ENCODE measurements around the gene FANCE.

Gene FANCE

GRCh38 chr6:35486005-35486925 lies 34.1 kb downstream of the FANCE start:
- no peak for DNase-seq

GRCh38 chr6:35487658-35488516 lies 35.7 kb downstream of the FANCE start:
- no peak for DNase-seq

- no peak for DNase-seq
Observed at GRCh38 chr6:35488517-35488862, 36.4 kb downstream of the FANCE start.

DNA sequence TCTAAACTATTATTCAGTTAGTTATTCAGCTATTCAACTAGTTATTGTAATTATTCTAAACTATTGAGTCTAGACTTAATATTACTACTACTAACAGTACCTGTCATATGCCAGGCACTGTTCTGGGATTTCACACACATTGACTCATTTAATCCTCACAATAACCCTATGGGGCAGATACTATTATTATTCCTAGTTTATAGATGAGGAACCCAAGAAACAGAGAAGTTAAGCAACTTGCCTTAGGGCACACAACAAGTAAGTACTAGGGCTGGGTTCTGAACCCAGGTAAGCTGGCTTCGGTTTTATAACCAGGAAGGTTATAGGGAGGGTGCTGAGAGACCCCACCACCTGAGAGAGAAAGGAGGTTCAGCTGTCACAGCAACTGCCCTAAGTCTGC lies 36.9 kb downstream of the FANCE start:
- DNase-seq, result no peak

DNA sequence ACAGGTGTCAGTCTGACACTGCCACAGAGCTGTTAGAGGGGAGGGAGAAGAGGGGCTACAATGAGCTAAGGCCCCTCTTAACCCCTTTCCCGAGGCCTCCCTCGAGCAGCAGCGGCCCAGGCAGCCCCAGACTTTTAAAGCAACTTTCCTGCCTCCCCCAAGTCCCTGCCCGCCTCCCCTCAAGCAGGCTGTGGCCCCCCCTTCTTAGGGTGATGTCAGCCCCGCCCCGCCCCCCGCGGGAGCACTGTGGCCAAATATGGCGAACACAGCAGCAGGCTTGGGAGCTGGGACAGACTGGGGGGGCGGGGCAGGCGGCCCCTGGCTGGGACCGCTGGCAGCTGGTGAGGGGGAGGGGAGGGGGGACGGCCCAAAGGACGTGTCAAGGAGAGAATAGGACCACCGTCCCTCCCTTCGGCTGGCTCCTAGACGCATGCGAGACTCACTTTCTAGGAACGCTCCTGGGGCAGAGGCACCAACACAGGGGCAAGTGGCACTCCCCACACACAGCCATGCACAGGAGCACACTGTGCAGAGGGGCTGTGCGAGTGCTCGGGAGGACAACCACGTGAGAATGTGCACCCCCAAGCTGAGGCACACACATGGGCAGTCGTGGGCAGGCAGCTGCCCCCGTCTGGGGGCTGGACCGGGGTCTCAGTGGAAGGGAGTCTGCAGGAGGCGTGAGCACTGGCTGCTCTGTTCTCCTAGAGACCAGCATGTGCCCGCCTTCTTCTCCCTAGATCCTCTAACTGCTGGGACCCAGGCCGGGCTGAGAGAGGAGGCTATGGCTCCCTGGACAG lies 38.1 kb downstream of the FANCE start:
- no peak for DNase-seq

DNA sequence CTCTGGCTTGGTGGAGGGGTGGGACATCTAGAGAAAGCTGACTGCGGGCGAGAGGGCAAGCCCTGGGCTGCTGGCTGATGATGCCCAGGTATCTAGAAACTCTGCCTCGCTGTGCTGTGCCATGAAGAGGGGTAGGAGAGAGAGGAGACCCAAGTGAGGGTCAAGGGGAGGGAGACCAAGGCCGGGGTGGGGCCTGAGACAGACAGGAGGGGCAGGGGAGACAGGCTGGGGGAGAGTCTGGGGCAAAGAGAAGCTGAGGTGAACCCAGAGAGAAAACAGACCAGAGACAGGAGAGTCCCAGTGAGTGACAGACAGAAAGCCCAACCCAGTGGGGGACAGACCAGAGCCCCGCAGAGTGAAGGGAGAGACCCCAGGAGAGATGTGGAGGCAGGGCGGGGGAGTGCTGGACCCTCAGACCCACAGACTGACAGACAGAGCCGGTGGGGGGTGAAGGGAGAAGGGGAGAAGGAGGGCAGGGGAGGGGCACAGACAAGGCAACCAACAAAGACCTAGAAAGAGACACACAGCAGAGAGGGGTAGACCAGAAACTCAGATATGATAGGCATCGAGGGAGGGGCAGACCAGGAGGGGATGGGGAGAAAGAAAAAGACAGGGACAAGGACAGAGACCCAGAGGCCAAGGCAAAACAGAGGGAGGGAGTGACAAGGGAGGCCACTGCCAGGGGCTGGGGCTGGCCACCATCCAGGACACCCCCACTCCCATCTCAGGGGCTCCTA lies 38.9 kb downstream of the FANCE start:
- DNase-seq, result no peak

DNA sequence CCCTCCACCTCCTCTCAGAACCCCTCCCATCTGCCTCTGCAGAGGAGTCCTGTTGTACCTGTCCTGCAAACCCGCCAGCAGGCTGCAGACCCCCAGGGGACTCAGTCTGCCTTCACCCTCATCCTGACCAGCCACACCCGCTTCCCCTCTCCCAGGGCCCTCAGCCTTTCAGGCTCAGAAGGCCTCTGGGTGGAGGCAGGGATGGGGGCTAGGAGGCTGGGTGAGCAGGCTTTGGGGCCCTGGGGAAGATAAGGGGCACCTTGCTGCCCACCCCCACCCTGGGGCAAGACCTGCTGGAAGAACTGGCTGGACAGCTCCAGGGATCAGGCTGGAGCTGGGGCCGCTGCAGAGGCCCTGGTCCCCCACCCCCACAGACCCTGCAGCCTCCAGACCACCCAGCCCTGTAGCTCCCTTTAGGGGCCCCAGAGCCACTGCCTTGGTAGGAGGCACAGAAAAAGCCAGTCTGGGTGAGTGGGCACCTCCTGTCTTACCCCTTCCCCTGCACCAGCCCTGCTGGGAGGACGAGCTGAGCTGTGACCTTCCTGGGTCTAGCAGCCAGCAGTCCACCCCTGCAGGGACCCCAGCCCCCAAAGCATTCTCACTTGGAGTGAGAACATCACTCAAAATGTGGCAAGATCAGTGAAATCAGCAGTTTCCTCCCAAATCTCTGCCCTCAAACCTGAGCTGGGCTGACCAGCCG lies 39.6 kb downstream of the FANCE start:
- DNase-seq, result no peak

DNA sequence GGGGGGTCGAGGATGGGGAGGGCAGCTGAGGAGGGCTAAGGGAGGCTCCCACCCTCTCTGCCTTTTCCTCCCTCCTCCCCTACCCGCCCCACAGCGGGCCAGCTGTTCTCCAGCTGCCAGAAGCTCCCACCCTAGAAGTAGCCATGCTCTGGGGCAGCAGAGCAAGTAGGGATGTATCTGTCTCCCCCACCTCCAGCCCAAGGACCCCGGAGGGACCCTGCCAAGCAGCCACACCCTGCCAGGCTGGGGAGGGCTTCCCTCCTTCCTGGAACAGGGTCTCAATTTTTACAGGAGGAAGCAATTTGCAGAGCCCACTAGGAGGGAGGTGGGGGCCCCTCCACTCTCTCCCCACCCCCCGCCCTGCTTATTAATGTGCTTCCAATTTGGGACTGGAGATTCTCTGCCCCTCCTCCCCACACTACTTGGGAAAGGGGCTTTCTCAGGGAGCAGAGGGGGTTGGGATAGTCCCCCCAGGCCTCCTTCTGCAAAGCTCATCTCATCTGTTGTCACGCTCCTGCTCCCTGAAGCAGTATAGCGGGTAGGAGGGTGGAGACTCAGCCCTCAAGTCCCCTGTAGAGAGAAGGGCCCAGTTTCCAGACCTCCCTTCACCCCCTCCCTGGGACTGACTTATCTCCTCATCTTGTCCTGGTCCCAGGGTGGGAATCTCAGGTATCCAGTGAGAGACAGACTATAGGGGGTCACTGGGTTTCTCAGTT lies 40.3 kb downstream of the FANCE start:
- DNase-seq, result no peak

GRCh38 chr6:35492974-35493284 lies 40.8 kb downstream of the FANCE start:
- no peak for DNase-seq

GRCh38 chr6:35493307-35493983 lies 41.3 kb downstream of the FANCE start:
- no peak for DNase-seq

- DNase-seq, result no peak
Observed at GRCh38 chr6:35494161-35494563, 42.0 kb downstream of the FANCE start.

DNA sequence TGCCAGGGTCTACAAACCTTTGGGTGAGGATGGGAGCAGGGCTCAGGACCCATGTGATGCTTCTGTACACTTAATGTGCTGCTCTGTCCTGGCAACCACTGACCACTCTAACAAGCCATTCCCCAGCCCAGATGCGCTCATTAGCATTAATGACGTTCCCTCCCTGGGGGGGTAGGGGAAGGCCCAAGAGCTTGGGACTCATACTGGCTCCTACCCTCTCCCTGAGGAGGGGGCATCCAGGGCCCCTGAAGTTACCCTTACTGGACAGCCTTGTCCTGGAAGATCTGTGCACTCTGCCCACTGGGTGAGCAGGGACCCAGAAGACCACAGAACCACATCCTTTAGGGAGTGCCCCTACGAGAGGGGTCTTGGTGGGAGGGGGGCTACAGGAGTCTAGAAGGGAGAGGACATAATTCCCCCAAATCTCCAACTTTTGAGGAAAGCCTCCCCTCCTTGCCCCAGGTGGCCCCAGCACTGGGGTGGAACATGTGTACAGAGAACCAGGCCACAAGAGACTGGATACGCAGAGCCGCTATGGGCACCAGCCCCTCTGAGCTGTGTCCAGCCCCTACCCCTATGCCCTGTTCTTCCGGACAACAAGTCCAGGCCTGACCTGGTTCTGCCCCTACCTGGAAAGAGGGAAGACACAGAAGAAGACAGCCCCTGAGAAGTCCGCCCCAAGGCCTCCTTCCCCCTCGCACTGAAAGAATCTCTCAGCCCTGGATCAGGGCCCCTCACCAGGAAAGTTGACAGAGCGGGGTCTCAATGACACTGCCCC lies 43.3 kb downstream of the FANCE start:
- DNase-seq, result no peak

- DNase-seq, result no peak
Observed at GRCh38 chr6:35496036-35496840, 44.1 kb downstream of the FANCE start.

DNA sequence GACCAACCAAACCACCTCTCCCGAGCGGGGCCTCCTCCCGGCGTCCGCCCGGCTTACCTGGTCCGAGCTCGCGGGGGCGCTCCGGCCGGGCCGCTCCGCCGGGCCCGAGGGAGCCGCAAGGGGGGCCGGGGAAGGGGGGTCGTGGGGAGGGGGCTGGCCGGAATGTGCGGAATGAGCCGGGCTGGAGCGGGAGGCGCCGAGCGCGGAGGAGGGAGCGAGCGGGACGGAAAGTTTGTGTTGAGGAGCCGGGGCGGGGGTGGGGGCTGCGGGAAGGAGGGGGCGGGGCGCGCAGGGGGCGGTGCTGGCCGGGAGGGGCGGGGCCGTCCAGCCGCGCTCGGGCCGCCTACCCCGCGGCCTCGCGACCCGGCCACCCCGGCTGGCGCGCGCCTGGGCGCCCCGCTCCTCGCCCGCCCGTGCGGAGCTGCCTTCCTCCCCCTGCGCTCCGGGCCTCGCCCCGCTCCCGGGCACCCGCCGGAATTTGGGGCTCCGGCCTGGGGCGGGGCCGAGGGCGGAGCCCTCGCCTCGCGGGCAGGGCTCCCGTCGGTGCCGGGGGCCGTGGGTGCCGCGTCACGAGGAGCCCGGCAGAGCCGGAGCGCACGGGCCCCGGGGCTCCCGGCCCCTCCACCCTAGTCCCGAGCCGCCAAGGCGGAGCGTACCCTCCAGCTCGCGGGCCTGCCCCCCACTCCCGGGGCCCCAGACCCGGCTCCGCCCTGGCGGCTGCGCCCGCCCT lies 44.9 kb downstream of the FANCE start, which contains the start of gene TEAD3:
TEAD3 (minus strand) TSS at position 239 of the 730 bp plus-strand sequence.
- DNase-seq, result no peak

DNA sequence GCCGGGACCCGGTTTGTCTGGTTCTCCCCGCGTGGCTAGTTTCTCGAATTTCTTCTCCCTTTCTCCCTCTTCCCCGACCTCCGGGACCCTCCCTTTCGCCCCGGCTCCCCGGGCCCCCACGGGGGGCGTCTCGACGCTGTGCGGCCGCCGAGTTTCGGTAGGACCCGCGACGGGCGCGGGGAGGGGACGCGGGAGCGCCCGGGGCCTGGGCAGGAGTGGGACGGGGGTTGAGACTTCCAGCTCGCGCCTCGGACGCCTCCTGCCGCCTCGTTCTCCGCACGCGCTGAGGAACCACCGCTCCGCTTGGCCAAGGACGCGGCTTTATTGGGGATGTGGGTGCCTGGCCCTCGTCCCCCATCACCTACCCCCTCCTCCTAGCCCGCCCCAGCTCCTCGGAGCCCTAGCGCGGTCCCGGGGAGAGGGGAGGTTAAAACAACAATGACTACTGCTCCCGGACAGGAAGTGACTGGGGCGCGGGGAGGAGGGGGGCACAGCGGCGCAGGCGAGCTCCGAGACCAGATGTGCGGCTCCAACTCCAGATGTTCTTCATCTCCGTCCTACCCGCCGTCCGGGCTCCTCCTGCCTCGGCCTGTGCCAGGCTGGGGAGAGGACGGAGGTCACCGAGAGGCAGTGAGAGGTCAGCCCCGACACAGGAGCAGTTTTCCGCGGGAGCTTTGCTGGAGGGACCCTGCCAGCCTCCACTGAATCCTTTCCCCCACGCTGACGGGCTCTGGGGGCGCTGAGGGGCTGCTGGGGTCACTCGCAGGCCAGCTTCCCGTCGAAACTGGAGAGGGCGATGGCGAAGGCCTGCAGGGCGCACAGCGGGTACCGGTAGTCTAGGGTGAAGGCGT lies 45.7 kb downstream of the FANCE start:
- no peak for DNase-seq

DNA sequence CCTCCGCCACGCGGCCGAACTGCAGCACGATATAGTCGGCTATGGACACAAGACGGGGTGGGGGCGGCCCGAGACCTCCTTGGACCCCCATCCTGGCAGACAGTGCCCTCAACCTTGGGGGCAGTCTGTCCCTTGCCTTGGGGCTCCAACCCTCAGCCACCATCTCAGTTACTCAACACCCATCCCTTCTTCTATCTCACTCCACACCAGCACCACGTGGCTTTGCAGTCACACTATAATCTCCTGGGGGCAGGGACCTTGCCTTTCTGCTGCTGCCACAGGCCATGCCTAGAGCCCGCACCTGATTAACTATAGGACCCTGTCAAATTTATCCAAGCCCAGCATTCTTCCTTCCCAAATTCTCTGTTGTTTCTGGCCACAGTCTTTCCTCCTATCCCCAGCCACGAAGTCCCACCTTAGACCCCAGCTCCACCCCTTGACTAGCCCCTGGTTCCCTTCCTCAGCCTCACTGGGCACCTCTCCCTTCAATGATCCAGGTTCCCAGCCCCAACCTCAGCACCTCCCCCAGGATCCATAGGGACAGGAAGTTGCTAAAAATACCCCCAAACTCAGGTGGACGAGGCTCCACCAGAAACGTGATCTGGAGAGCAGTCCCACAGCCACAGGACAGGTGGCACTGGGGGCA lies 46.4 kb downstream of the FANCE start:
- DNase-seq, result no peak

DNA sequence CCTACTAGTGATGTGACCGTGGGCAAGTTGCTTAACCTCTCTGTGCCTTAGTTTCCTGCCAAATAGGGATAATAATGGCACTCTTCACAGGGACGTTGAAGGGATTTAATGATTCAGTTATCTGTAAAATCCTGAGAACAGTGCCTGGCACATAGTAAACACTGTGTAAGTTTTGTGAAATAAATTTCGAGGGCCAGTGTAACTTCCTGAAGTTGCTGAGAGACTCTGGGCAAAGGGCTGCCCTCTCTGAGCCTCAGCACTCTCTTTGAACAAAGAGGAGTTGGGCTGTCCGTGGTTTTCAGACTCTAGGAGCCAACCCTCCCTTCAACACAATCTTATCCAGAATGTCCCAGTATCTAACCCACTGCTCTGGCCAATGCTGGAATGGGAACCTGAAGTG lies 47.2 kb downstream of the FANCE start:
- DNase-seq, result no peak

All from KG1 (cell line).